IMR-90 (cell line): ENCODE results near the gene SPATA2. TPM values are rescaled to one million over a fixed set of nuclear protein-coding genes. Genes with fewer than 3 reads are reported as not detected.

Source experiments
- CTCF ChIP-seq: conservative IDR thresholded peaks from 2 replicates; pipeline ENCODE4 v1.5.1; 2012; ENCODE audit warnings: mild to moderate bottlenecking, low read depth, low read length, improper control_type of control experiment
- polyA plus RNA-seq, 3 experiments: library from polyadenylated mRNA; depleted of rRNA; stranded (reverse); fragments of >200 nt; gene quantifications; 2 replicates each; pipeline ENCODE4 v1.2.3, GENCODE V29; 2012; ENCODE audit warnings: low replicate concordance in 1 of 3
- total RNA-seq: library from RNA; depleted of rRNA; stranded (reverse); fragments of >200 nt; gene quantifications from 2 replicates; pipeline ENCODE4 v1.2.3, GENCODE V29; 2012

The SPATA2 gene
- total and polyA plus RNA-seq, 2 of the 4 experiments (the other 2 are of a cell fraction), result 1.3 to 4.5 TPM

- no peak for TF ChIP-seq CTCF
Measured at GRCh38 chr20:49887251-49888211, 27.8 kb downstream of the SPATA2 start (continued).
